PC-9 (cell line): ENCODE data around the gene ZNF385B. TPM values are rescaled to one million over a fixed set of nuclear protein-coding genes. Genes with fewer than 3 reads are reported as not detected.
A peak's percentile ranks its signal among the peaks of the same experiment; 100 is the strongest.

ENCODE experiments used
- Bru-seq: library from RNA; stranded (reverse); fragments of 400-500 nt; gene quantifications from one replicate; lab custom pipeline; 2021; lab: Mats Ljungman, UMichigan
- BruChase-seq, 2 experiments: library from RNA; stranded (reverse); fragments of 400-500 nt; gene quantifications; one replicate each; lab custom pipeline; 2021; lab: Mats Ljungman, UMichigan
- BruUV-seq: library from RNA; stranded (reverse); fragments of 400-500 nt; replicated peaks from 2 replicates; lab custom pipeline; 2021; lab: Mats Ljungman, UMichigan
- CTCF ChIA-PET: fragments of 300-600 bp; sonication (Branson Sonifier 250); formaldehyde crosslinking; loops from one replicate; lab custom pipeline; 2022; ENCODE audit warnings: antibody characterized with exemption; lab: Charles Lee
- POLR2A ChIA-PET: fragments of 300-600 bp; sonication (Branson Sonifier 250); formaldehyde crosslinking; loops from one replicate; lab custom pipeline; 2022; ENCODE audit warnings: antibody characterized with exemption; ENCODE audit not compliant: unreplicated experiment; lab: Charles Lee
- DNase-seq, 2 experiments: peaks; one replicate each; pipeline versions ENCODE4 v3.0.0 to v3.0.0-alpha.2; 2015 to 2022; ENCODE audit warnings: mixed read lengths in 1 of 2
- H2AFZ ChIP-seq: fragments of 200-600 bp; sonication (generic); 2 replicates; pipeline ENCODE4 v1.8.1; 2017; ENCODE audit warnings: antibody characterized with exemption
- H3F3A ChIP-seq: fragments of 200-600 bp; sonication (generic); 2 replicates; pipeline ENCODE4 v1.8.1; 2017; ENCODE audit warnings: antibody characterized with exemption, mild to moderate bottlenecking, low read depth; ENCODE audit not compliant: insufficient read depth
- H3K27ac ChIP-seq: fragments of 200-600 bp; sonication (generic); 2 replicates; pipeline ENCODE4 v1.6.1; 2016; ENCODE audit warnings: mixed run types
- H3K27me3 ChIP-seq: fragments of 200-600 bp; sonication (generic); 2 replicates; pipeline ENCODE4 v1.6.1; 2016; ENCODE audit warnings: low read depth, mixed run types; ENCODE audit not compliant: insufficient read depth
- H3K36me3 ChIP-seq: fragments of 200-600 bp; sonication (generic); 2 replicates; pipeline ENCODE4 v1.6.1; 2016; ENCODE audit warnings: low read depth, mixed run types
- H3K4me1 ChIP-seq: fragments of 200-600 bp; sonication (generic); replicated peaks from 2 replicates; pipeline ENCODE4 v1.6.1; 2016; ENCODE audit warnings: mixed run types; ENCODE audit not compliant: insufficient read depth
- H3K4me2 ChIP-seq: fragments of 200-600 bp; sonication (generic); 2 replicates; pipeline ENCODE4 v1.6.1; 2017; ENCODE audit warnings: mixed run types
- H3K4me3 ChIP-seq: fragments of 200-600 bp; sonication (generic); 2 replicates; pipeline ENCODE4 v1.6.1; 2016; ENCODE audit warnings: mixed run types
- H3K79me2 ChIP-seq: fragments of 200-600 bp; sonication (generic); 2 replicates; pipeline ENCODE4 v1.6.1; 2017; ENCODE audit warnings: low read depth, mixed run types
- H3K9me2 ChIP-seq: fragments of 200-600 bp; sonication (generic); 2 replicates; pipeline ENCODE4 v1.8.1; 2017; ENCODE audit warnings: mild to moderate bottlenecking; ENCODE audit not compliant: insufficient read depth
- H3K9me3 ChIP-seq: fragments of 200-600 bp; sonication (generic); 2 replicates; pipeline ENCODE4 v1.8.1; 2016; ENCODE audit warnings: low read depth; ENCODE audit not compliant: insufficient read depth
- H4K20me1 ChIP-seq: fragments of 200-600 bp; sonication (generic); 2 replicates; pipeline ENCODE4 v1.8.1; 2017; ENCODE audit not compliant: insufficient read depth
- CTCF ChIP-seq: fragments of 200-600 bp; sonication (generic); conservative IDR thresholded peaks from 2 replicates; pipeline ENCODE4 v1.6.1; 2017; ENCODE audit warnings: mixed run types, antibody characterized with exemption, mild to moderate bottlenecking, moderate library complexity
- EZH2 ChIP-seq: fragments of 200-600 bp; sonication (generic); IDR thresholded peaks from 2 replicates; pipeline ENCODE4 v1.8.0; 2017; ENCODE audit warnings: antibody characterized with exemption, low read depth
- intact Hi-C: fragments of 100-400 bp; cut with micrococcal nuclease; formaldehyde crosslinking; loops from one replicate; pipeline ENCODE4 v1.10.0; 2022; ENCODE audit not compliant: unreplicated experiment
- long read RNA-seq: library from polyadenylated mRNA; stranded (forward); transcript quantifications from one replicate; pipeline ENCODE4 v2.0.0, GENCODE V29; 2022
- total RNA-seq: library from RNA; stranded (reverse); gene quantifications from 2 replicates; pipeline ENCODE4 v1.2.3, GENCODE V29; 2021

Gene ZNF385B
- total RNA-seq: 2.8 and 4.1 TPM in 2 replicates
- percentile 51 among the genes with signal in this experiment for Bru-seq, nascent RNA
- percentile 48 among the genes with signal in this experiment for BruChase-seq, experiment 1, labeled RNA remaining after a 2-hour chase
- percentile 40 among the genes with signal in this experiment for BruChase-seq, experiment 2, labeled RNA remaining after a 6-hour chase
- long read RNA-seq, partial matches to known transcripts: 2 of 5 reads
- long read RNA-seq, other reads (novel, unspliced or antisense): 3 of 5 reads

GRCh38 chr2:179861416-179862067, at the start of gene ZNF385B:
Gene ZNF385B (minus strand): TSS chr2:179861612.
- Histone ChIP-seq H3K4me2 (peak within 1 kb of the TSS; percentile 84), H4K20me1 (no peaks in the 10 kb centered on the region), H3K27ac (no peak within 1 kb of the TSS), H3K79me2 (no peaks in the 10 kb centered on the region), H3K9me3 (no peaks in the 10 kb centered on the region), H3K27me3 (peaks cover 35% of the 10 kb centered on the region), H2AFZ (peak within 1 kb of the TSS; percentile 78), H3F3A (no peaks in the 10 kb centered on the region), H3K4me3 (peak within 1 kb of the TSS; percentile 53; the same call in 1 of the 2 replicates), H3K36me3 (no peaks in the 10 kb centered on the region), H3K4me1 (0 out of 2 replicates have a peak, but pooled peaks cover 9% of the 10 kb centered on the region), H3K9me2 (0 out of 2 replicates have a peak, but pooled peaks cover 3% of the 10 kb centered on the region)
- ChIA-PET POLR2A (interaction anchor here (0.6 kb wide), 1 partner anchor 248 kb away, joined by 4 read pairs; no protein-coding TSS in a partner anchor), CTCF (no interaction called here)
- no peak for TF ChIP-seq CTCF
- 0 out of 2 replicates have a peak, but pooled peaks have one; percentile 87 for TF ChIP-seq EZH2
- DNase-seq: no peak
- no TSS peak for BruUV-seq
- intact Hi-C loops: no loop called here

GRCh38 chr2:179910735-179911113, 49.3 kb upstream of the ZNF385B start:
- H3K4me1 ChIP-seq: no peaks in the 10 kb centered on the region
- no peaks in the 10 kb centered on the region for H3K36me3 ChIP-seq
- no peaks in the 10 kb centered on the region for H4K20me1 ChIP-seq
- ChIA-PET POLR2A (no interaction called here), CTCF (no interaction called here)
- 0 out of 2 replicates have a peak overlapping the region, but pooled peaks have one; percentile 23 for H2AFZ ChIP-seq
- TF ChIP-seq CTCF (no peak), EZH2 (no peak)
- H3F3A ChIP-seq: no peaks in the 10 kb centered on the region
- no TSS peak for BruUV-seq
- H3K79me2 ChIP-seq: no peaks in the 10 kb centered on the region
- intact Hi-C loops: no loop called here
- no peak overlapping the region for H3K27ac ChIP-seq
- no peak overlapping the region for H3K4me2 ChIP-seq
- H3K9me3 ChIP-seq: no peaks in the 10 kb centered on the region
- no peaks in the 10 kb centered on the region for H3K9me2 ChIP-seq
- H3K27me3 ChIP-seq: no peaks in the 10 kb centered on the region
- no peak overlapping the region for H3K4me3 ChIP-seq
- DNase-seq: no peak

DNA sequence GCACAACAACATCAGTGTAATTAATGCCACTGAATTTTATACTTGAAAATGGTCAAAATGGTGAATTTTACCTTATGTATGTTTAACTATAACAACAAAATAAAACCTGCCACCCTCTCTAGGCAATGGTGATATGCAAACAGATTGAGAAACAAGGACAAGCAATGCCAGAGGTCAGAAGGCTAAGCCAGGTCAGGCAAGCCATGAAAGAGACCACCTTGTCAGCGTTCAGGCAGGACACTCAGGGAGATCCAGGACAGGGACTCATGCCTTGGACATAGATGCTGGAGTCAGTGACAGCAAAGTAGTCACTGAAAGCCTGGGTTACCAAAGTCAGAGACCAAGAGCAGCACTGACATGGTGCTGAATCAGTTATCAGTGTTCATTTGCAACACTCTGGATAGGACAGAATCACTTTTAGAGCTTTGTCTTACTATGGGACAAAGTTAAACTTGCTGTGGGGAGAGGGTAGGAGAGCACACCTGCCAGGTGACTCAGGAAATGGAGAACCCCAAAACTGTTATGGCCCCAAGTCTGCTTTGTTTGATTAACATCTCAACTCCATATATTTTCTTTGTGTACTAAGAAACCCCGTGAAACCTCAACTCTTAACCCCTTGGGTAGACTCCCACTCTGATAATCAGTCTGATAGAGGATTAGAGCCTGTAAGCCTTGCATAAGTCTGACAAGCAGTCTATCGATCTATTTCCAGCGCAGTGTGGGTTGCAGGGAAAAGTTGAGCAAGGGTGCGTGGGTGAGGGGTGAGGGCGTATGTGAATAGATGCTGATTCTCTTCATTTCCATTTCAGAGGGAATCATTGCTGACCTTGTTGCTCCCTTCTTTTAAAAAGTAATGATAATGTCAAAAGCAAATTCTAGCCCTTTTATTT, 48.7 kb upstream of the ZNF385B start:
- TF ChIP-seq CTCF (no peak), EZH2 (no peak)
- Histone ChIP-seq H3K27me3 (no peaks in the 10 kb centered on the region), H3K4me3 (no peak overlapping the region), H2AFZ (no peak overlapping the region), H3K36me3 (no peaks in the 10 kb centered on the region), H3K9me2 (no peaks in the 10 kb centered on the region), H3K9me3 (no peaks in the 10 kb centered on the region), H3K4me2 (no peak overlapping the region), H3K27ac (no peak overlapping the region), H4K20me1 (no peaks in the 10 kb centered on the region), H3K79me2 (no peaks in the 10 kb centered on the region), H3F3A (no peaks in the 10 kb centered on the region), H3K4me1 (no peaks in the 10 kb centered on the region)
- ChIA-PET POLR2A (no interaction called here), CTCF (no interaction called here)
- no peak for DNase-seq
- BruUV-seq: no TSS peak
- intact Hi-C loops: no loop called here
